Duodenal mucosa (tissue), 2 donors: ENCODE measurements around the gene ATG101.
A peak's percentile ranks its signal among the peaks of the same experiment; 100 is the strongest.

Source experiments
- H3K27ac ChIP-seq: one replicate; pipeline ENCODE4 v1.7.0; 2013; ENCODE audit warnings: low read depth, low read length
- H3K27me3 ChIP-seq, 2 donors: one replicate each; pipeline ENCODE4 v1.7.0; 2013; ENCODE audit warnings: low read length in 2 of 2, control low read depth in 1 of 2; ENCODE audit not compliant: insufficient read depth in 2 of 2, control insufficient read depth in 1 of 2
- H3K36me3 ChIP-seq, 2 donors: one replicate each; pipeline ENCODE4 v1.7.0; 2013; ENCODE audit warnings: low read length in 2 of 2, control low read depth in 1 of 2; ENCODE audit not compliant: insufficient read depth in 2 of 2, control insufficient read depth in 1 of 2
- H3K4me1 ChIP-seq, 2 donors: one replicate each; pipeline ENCODE4 v1.7.0; 2013; ENCODE audit warnings: low read length in 2 of 2, control low read depth in 1 of 2; ENCODE audit not compliant: insufficient read depth in 2 of 2, control insufficient read depth in 1 of 2
- H3K4me3 ChIP-seq, 2 donors: one replicate each; pipeline ENCODE4 v1.7.0; 2013; ENCODE audit warnings: low read length in 2 of 2, low read depth in 1 of 2
- H3K9ac ChIP-seq, 2 donors: one replicate each; pipeline ENCODE4 v1.7.0; 2013; ENCODE audit warnings: low read length in 2 of 2, low read depth in 1 of 2
- H3K9me3 ChIP-seq, 2 donors: one replicate each; pipeline ENCODE4 v1.7.0; 2013; ENCODE audit warnings: low read length in 2 of 2, control low read depth in 1 of 2; ENCODE audit not compliant: control insufficient read depth in 1 of 2

Gene ATG101

GRCh38 chr12:52063981-52064649, 5.7 kb upstream of the ATG101 start:
- Histone ChIP-seq H3K36me3 (no peaks in the 10 kb centered on the region), H3K27me3 (no peaks in the 10 kb centered on the region), H3K9me3 (no peaks in the 10 kb centered on the region), H3K4me3 (no peak overlapping the region), H3K9ac (no peak overlapping the region), H3K27ac (peak overlapping the region; percentile 20), H3K4me1 (peaks cover 2 to 7% of the 10 kb centered on the region in 2 donors)

DNA sequence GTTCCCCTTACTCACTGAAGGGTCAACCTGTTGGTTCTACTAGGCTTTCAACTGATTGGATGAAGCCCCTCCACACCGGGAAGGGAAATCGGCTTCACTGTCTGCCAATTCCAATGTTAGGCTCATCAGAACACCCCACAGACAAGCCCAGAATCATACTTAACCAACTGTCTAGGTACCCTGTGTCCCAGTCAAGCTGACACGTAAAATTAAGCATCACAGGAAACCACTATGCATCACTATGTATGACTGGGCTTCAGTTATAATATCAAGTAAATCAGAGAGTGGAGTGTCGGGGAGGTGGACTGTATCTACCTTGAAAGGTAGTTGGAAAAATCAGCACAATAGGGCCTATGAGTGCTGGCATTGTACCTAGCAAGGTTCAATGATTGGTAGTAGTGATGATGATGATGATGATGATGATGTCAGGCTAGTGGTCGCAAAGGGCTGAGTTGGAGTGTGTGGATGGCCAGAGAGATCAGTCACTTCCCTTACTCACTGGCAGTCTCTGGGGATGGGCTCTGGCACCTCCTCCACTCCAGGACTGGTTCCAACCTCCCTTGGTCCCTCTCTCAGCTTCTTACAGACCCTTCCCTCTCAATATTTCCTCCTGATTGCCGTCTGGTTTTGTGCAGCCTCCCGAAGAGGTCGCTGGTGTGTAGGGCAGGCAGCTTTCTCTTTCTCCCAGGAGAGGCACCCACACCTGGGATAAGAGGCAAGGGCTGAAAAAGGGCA, 3.3 kb upstream of the ATG101 start:
- peaks cover 19 to 21% of the 10 kb centered on the region in 2 donors for H3K4me1 ChIP-seq
- no peak overlapping the region for H3K9ac ChIP-seq
- H3K9me3 ChIP-seq = no peaks in the 10 kb centered on the region
- H3K27me3 ChIP-seq = no peaks in the 10 kb centered on the region
- no peak overlapping the region for H3K27ac ChIP-seq
- no peaks in the 10 kb centered on the region for H3K36me3 ChIP-seq
- no peak overlapping the region for H3K4me3 ChIP-seq

DNA sequence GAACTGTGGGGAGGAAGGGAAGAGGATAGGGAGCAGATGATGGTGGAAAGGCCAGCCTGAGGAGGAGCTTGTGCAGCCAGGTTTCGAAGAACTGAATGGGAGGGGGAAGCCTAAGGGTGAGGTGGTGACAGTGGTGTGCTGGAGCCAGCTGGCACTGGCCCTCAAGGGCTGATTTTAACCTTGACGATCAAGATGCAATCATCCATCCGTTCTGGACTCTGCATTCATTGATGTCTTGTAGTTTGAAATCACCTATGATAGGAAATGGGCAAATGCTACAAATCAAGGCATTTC, 2.8 kb upstream of the ATG101 start:
- no peaks in the 10 kb centered on the region for H3K9me3 ChIP-seq
- H3K27me3 ChIP-seq = no peaks in the 10 kb centered on the region
- no peak overlapping the region for H3K4me3 ChIP-seq
- peaks cover 24% of the 10 kb centered on the region in 2 donors for H3K4me1 ChIP-seq
- H3K9ac ChIP-seq = no peak overlapping the region
- H3K27ac ChIP-seq = no peak overlapping the region
- no peaks in the 10 kb centered on the region for H3K36me3 ChIP-seq

DNA sequence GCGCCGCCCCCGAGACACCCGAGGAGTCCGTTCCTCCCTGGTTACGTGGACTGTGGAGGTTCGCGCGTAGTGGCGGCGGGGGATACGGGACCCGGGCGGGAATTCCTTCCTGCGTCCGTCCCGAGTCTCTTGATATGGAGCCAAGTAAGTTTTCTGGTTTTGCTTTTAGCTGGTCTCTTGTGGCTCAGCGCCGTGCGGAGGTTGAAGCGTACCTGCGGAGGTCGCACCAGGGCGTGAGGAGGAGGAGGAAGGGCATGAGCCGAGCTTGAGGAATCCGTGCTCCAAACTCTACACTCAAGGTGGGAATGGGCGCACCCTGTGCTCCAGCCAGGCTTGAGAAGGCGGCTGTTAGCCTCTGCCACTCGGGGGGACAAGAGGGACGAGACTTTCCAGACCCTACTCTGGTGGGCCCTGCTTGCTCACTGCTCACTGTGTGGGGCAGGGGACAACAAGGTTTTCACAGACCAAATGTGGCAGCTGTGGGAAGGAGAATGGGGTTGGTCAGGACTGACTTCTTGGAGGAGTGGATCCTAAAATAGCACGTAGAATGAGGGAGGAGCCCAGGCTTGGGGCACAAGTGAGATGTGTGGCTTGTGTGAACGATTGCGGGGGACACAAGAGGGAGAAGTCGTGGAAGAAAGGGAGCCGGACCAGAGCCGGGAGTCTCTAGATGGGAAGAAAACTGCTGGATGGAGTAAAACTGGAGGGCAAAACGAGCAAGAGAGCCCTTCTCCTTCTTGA, 577 bp downstream of the ATG101 start:
- Histone ChIP-seq H3K27ac (peak overlapping the region; percentile 87), H3K9me3 (no peaks in the 10 kb centered on the region), H3K4me3 (peak overlapping the region; percentile 97 to 98), H3K36me3 (peaks cover 11 to 25% of the 10 kb centered on the region in 2 donors), H3K27me3 (no peaks in the 10 kb centered on the region), H3K4me1 (peaks cover 38% of the 10 kb centered on the region in 2 donors), H3K9ac (peak overlapping the region; percentile 74 to 96)

DNA sequence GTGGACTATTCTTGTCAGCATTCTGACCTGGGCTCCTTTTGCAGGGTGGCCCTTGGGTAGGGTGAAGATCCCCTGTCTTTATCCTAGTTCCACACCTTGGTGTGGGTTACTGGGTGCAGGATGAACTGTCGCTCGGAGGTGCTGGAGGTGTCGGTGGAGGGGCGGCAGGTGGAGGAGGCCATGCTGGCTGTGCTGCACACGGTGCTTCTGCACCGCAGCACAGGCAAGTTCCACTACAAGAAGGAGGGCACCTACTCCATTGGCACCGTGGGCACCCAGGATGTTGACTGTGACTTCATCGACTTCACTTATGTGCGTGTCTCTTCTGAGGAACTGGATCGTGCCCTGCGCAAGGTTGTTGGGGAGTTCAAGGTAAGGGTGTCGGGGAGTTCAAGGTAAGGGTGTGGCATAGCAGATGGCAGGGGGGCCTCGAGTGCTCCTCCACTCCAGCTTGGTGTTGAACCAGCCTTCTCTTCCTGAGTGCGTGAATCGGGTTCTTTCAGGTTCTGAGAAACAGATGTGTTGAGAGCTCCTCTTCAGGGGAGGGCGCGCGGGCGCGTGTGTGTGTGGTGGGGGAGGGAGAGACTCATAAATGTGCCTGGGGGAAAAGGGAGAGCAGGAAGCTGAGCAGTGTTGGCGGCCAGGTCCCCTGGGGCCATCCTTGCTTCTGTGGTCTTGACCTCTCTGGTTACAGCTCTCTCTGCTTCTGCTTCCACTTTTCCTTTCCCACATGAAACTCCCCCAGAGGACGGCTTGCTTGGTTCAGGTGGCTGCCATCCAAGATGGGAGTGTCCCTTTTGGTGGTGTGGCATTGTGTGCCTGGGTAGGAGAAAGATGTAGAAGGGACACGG, 4.0 kb downstream of the ATG101 start:
- peaks cover 33 to 38% of the 10 kb centered on the region in 2 donors for H3K4me1 ChIP-seq
- H3K27me3 ChIP-seq = no peaks in the 10 kb centered on the region
- no peak overlapping the region for H3K27ac ChIP-seq
- H3K9me3 ChIP-seq = no peaks in the 10 kb centered on the region
- no peak overlapping the region for H3K4me3 ChIP-seq
- peaks cover 33 to 51% of the 10 kb centered on the region in 2 donors for H3K36me3 ChIP-seq
- H3K9ac ChIP-seq = no peak overlapping the region

GRCh38 chr12:52074971-52075724, 5.4 kb downstream of the ATG101 start:
- H3K36me3 ChIP-seq = peaks cover 33 to 51% of the 10 kb centered on the region in 2 donors
- no peaks in the 10 kb centered on the region for H3K27me3 ChIP-seq
- peaks cover 29 to 33% of the 10 kb centered on the region in 2 donors for H3K4me1 ChIP-seq
- H3K9ac ChIP-seq = no peak overlapping the region
- no peaks in the 10 kb centered on the region for H3K9me3 ChIP-seq
- H3K27ac ChIP-seq = no peak overlapping the region
- no peak overlapping the region for H3K4me3 ChIP-seq

DNA sequence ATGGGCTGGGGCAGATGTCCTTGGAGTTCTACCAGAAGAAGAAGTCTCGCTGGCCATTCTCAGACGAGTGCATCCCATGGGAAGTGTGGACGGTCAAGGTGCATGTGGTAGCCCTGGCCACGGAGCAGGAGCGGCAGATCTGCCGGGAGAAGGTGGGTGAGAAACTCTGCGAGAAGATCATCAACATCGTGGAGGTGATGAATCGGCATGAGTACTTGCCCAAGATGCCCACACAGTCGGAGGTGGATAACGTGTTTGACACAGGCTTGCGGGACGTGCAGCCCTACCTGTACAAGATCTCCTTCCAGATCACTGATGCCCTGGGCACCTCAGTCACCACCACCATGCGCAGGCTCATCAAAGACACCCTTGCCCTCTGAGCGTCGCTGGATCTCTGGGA, 7.0 kb downstream of the ATG101 start:
- H3K27ac ChIP-seq = no peak overlapping the region
- H3K4me3 ChIP-seq = no peak overlapping the region
- H3K27me3 ChIP-seq = no peaks in the 10 kb centered on the region
- H3K4me1 ChIP-seq = peaks cover 22 to 27% of the 10 kb centered on the region in 2 donors
- no peaks in the 10 kb centered on the region for H3K9me3 ChIP-seq
- peaks cover 33 to 51% of the 10 kb centered on the region in 2 donors for H3K36me3 ChIP-seq
- H3K9ac ChIP-seq = no peak overlapping the region

GRCh38 chr12:52078276-52078675, 8.5 kb downstream of the ATG101 start:
- H3K36me3 ChIP-seq = peaks cover 30 to 47% of the 10 kb centered on the region in 2 donors
- H3K27ac ChIP-seq = no peak overlapping the region
- no peaks in the 10 kb centered on the region for H3K9me3 ChIP-seq
- peaks cover 21 to 25% of the 10 kb centered on the region in 2 donors for H3K4me1 ChIP-seq
- H3K9ac ChIP-seq = no peak overlapping the region
- no peak overlapping the region for H3K4me3 ChIP-seq
- no peaks in the 10 kb centered on the region for H3K27me3 ChIP-seq

DNA sequence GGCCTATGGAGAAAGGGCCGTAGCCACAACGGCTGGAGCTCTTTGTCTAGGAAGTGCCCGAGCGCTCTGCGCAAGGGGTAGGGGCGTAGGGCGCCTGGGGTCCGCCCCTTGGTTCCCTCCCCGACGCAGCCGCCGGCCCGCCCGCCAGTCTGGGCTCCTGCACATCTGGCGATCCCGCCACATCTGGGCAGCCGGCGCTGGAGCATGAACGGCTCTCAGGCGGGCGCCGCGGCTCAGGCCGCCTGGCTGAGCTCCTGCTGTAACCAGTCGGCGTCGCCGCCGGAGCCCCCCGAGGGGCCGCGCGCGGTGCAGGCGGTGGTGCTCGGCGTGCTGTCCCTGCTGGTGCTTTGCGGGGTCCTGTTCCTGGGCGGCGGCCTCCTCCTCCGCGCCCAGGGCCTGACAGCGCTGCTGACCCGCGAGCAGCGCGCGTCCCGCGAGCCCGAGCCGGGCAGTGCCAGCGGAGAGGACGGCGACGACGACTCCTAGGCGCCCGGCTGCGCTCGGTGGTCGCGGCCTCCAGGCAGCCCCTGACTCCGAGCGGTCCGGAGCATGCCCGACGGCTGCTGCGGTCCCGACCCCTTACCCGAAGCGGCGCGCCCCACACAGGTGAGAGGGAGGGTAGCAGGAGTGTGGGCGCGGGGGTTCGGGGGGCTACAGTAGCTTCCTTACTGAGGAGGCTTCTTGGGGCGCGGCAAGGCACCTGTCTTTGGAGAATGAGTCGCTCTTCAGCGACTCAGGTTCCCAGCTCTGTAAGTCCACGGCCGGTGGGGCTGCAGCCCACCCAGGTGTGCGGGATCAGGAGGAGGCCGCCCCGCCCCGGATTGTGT, 10.0 kb downstream of the ATG101 start, which contains the start of gene SMIM41:
SMIM41 (plus strand) TSS at position 129 of the 827 bp plus-strand sequence; CDS start at position 205, 76 bp downstream.
- peaks cover 15 to 17% of the 10 kb centered on the region in 2 donors for H3K4me1 ChIP-seq
- H3K9me3 ChIP-seq = no peaks in the 10 kb centered on the region
- no peaks in the 10 kb centered on the region for H3K27me3 ChIP-seq
- no peak within 1 kb of the TSS for H3K9ac ChIP-seq
- H3K4me3 ChIP-seq = peak within 1 kb of the TSS in 1 of 2 donors; percentile 6
- H3K27ac ChIP-seq = no peak within 1 kb of the TSS
- H3K36me3 ChIP-seq = peaks cover 28 to 32% of the 10 kb centered on the region in 2 donors
